GM23338 (cell line): ENCODE results near the gene LY86.

Experiments
- CTCF ChIP-seq, 2 experiments: fragments of 200-600 bp in 1 of 2; sonication (generic) in 1 of 2; conservative IDR thresholded peaks; 2 replicates each; pipeline versions ENCODE4 v1.5.1 to v1.6.1; 2016 to 2017; ENCODE audit warnings: antibody characterized with exemption in 2 of 2, low read depth in 2 of 2, mild to moderate bottlenecking in 2 of 2, moderate library complexity in 1 of 2
- EZH2 ChIP-seq: fragments of 200-600 bp; sonication (generic); IDR thresholded peaks from one replicate; pipeline ENCODE4 v1.8.0; 2017; ENCODE audit warnings: antibody characterized with exemption, mild to moderate bottlenecking, low read depth; ENCODE audit not compliant: unreplicated experiment
- EZH2phosphoT487 ChIP-seq: fragments of 200-600 bp; sonication (generic); IDR thresholded peaks from one replicate; pipeline ENCODE4 v1.8.1; 2018; ENCODE audit warnings: antibody characterized with exemption; ENCODE audit not compliant: unreplicated experiment
- POLR2AphosphoS5 ChIP-seq: IDR thresholded peaks from 2 replicates; pipeline ENCODE4 v1.6.1; 2016; ENCODE audit warnings: antibody characterized with exemption, low read depth
- REST ChIP-seq: IDR thresholded peaks from one replicate; pipeline ENCODE4 v1.6.1; 2018; ENCODE audit warnings: antibody characterized with exemption; ENCODE audit not compliant: unreplicated experiment

GRCh38 chr6:6681075-6681849, 92.7 kb downstream of the LY86 start:
- TF ChIP-seq CTCF (conservative IDR thresholded peaks at IDR 0.05; ENCODE audit: low read depth in 2 of 2) = no peak
- TF ChIP-seq POLR2AphosphoS5 = no peak
- TF ChIP-seq EZH2 = no peak
- no peak for TF ChIP-seq REST
- TF ChIP-seq EZH2phosphoT487 = no peak
